HG03196 (cell line): ENCODE measurements around the gene NBL1.
"Not testable (repeated sequence)": the region's sequence is repeated elsewhere in the genome, so short reads cannot be mapped to it uniquely, and the experiment has no call there.

Experiments used
- ATAC-seq: cut with Tn5 transposase; IDR thresholded peaks from one replicate; pipeline ENCODE4 v1.9.1; 2021; ENCODE audit not compliant: unreplicated experiment

NBL1 gene

DNA sequence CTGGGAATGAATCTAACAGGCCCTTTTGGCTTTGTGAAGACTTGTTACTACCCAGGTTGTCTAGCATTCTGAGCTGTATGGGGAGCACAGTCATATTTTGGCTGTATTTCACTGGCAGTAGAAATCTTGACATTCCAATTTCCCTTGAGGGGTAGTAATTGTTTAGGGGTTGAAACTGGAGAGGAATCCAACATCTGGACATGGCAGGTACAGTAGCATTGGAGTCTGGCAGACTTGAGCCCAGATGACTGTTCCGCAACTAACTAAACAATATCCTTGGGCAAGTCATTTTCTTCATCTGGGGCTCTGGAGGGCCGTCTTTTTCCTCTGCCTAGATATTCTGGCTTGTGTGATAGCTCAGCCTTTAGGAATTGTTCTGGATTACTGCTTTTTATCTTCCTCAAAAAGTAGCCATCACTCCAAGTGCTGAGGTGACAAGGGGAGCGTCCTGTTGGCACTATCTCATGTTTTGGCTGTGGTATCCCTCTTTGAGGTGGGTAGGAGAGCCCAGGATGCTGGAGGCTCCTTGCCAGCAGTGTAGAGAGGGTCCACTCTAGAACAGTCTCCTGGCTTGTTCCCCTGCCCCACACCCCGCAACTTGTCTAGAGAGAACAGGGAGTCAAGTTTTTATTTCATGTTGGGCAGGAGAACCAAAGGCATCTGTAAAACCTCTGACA lies 22.7 kb upstream of the NBL1 start:
- no peak for ATAC-seq

DNA sequence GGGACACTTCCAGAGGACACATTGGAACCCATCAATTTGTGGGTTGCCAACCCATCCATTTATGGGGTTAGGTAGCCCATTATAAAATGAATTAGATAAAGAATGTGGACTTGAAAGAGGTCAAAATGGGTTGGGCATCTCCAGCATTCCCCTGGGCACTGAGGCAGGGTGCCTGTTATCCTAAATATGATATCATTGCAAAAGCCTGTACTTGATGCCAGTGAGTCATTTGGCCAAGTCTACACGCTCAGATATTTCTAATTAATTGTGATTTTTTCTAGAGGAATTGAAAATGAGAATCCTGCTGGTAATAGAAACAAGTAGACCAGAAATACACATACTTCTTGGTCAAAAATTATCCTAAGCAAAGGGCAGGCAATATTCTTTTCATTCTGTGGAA lies 21.9 kb upstream of the NBL1 start:
- ATAC-seq = no peak

- ATAC-seq = no peak
Measured at GRCh38 chr1:19623523-19623922, 20.6 kb upstream of the NBL1 start.

GRCh38 chr1:19625291-19625937 lies 18.7 kb upstream of the NBL1 start:
- no peak for ATAC-seq

- no peak for ATAC-seq
Measured at GRCh38 chr1:19628879-19629278, 15.2 kb upstream of the NBL1 start.

DNA sequence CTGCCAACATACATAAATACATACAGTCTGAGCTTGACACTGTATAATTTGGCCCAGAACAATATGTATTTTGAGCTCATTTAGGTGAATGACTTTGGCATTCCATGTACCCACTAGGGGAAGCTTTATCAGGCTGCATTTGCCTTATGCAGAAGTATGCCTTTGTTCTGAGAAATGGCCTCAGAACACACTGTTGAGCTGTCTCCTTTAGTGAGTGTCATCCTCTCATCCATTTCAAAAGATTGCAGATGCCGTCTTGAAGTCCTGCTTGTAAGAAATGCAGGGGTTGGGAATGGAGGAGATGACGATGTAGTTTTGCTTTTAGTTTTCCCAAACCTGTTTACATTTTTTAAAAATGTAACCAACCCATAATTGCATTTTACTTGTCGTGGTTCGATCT lies 14.8 kb upstream of the NBL1 start:
- no peak for ATAC-seq

DNA sequence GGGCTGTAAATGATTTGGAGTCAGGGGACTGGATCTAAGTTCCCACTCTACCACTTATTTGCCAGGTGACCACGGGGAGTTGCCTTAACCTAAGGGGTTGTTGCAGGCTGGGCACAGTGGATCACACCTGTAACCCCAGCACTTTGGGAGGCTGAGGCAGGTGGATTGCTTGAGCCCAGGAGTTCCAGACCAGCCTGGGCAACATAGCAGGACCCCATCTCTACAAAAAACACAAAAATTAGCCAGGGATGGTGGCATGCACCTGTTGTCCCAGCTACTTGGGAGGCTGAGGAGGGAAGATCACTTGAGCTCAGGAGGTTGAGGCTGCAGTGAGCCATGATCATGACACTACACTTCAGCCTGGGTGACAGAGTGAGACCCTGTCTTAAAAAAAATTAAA lies 13.9 kb upstream of the NBL1 start:
- not testable (repeated sequence) for ATAC-seq

GRCh38 chr1:19630720-19631395 lies 13.3 kb upstream of the NBL1 start:
- no peak for ATAC-seq

DNA sequence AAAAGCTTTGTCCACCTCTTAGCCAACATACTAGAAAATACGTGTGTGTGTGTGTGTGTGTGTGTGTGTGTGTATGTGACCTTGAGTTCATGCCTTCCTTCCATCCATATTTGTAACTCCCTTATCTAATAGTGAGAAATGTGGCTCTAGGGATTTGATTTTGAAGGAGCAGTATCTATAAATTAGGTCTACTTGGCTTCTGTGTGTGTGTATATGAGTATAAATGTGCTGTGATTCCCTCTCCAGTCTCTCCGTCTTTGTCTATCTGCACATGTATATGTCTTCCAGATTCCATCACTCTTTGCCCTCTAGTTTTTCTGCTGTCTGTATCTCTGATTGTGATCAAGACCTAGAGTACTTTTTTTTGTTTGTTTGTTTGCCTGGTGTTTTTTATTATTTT lies 11.9 kb upstream of the NBL1 start:
- ATAC-seq = no peak

GRCh38 chr1:19633106-19633505 lies 11.0 kb upstream of the NBL1 start:
- no peak for ATAC-seq

DNA sequence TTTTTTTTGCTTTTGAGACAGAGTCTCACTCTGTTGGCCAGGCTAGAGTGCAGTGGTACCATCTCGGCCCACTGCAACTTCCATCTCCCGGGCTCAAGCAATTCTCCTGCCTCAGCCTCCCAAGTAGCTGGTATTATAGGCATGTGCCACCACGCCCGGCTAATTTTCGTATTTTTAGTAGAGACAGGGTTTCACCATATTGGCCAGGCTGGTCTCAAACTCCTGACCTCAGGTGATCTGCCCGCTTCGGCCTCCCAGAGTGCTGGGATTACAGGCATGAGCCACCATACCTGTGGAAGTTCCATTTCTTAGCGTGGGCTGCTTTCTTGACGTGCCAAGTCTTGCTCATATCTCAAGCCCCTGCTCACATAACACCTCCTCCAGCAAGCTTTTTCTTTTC lies 9.0 kb upstream of the NBL1 start:
- ATAC-seq = not testable (repeated sequence)

- ATAC-seq = no peak
Measured at GRCh38 chr1:19635646-19636045, 8.5 kb upstream of the NBL1 start.

DNA sequence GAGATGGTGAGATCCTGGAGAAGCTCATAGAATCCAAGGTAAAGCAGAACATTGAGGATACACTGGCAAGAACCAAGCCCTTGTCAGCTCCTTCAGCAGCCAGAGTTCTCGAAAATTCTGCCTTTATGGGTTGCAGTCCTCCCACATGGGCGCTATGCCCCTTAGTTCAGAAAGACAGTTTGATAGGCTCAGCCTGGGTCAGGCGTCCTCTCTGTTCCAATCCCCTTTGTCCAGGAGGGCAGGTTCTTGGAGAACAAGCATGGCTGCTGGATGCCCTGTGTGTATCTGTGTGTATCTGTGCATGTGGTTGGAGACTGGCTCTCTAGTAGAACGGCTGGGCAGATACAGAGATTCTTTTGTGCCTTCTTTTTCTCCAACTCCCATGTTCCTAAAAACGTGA lies 8.0 kb upstream of the NBL1 start:
- ATAC-seq = no peak

DNA sequence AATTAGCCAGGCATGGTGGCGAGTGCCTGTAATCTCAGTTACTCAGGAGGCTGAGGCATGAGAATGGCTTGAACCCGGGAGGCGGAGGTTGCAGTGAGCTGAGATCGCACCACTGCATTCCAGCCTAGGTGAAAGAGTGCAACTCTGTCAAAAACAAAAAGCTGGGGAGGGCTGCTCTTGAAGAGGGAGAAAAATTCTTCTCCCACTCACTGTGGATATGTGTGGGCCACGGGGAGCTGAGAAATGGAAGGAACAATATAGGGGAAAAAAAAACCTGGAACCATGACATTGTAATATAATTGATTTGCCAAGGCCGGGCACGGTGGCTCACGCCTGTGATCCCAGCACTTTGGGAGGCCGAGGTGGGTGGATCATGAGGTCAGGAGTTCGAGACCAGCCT lies 7.4 kb upstream of the NBL1 start:
- ATAC-seq = not testable (repeated sequence)

DNA sequence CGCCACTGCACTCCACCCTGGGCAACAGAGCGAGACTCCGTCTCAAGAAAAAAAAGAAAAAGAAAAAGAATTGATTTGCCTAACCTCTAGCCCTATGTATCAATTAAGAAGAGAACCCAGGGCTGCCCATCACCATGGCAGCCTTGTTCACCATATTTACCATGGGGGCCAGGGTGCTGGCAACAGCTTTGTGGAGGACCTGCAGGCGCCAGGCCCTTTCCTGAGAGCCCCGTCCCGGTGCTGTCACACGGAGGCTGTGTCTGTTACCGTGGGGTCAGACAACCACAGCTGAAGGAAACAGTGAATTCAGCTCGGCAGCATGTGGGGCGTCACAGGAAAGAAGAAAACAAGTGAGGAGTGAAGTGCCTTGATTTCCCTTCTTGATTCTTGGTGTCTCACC lies 6.5 kb upstream of the NBL1 start:
- ATAC-seq = no peak

- ATAC-seq = not testable (repeated sequence)
Measured at GRCh38 chr1:19639228-19639627, 4.9 kb upstream of the NBL1 start.

- no peak for ATAC-seq
Measured at GRCh38 chr1:19639999-19640362, 4.1 kb upstream of the NBL1 start.

- no peak for ATAC-seq
Measured at GRCh38 chr1:19640363-19641316, 3.5 kb upstream of the NBL1 start.

DNA sequence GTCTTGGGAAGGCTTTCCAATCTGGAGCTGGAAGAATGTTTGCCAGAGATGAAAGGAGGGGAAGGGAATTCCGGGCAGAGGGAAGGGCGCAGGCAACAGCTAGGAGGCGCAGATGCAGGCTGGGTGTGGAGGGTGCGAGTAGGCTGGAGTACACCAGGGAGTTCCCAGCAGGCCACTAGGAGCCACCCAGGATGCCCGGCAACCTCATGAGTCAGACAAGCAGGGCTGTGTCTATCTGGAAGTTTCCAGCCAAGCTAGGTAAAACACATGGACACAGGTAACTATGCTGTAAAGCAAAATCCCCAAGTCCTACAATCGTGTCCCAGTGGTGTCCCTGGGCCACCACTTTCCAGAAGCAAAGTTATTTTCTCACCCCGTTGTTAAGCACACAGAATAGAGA lies 990 bp upstream of the NBL1 start:
- no peak for ATAC-seq

GRCh38 chr1:19644395-19644680 lies 227 bp downstream of the NBL1 start:
- ATAC-seq = no peak

DNA sequence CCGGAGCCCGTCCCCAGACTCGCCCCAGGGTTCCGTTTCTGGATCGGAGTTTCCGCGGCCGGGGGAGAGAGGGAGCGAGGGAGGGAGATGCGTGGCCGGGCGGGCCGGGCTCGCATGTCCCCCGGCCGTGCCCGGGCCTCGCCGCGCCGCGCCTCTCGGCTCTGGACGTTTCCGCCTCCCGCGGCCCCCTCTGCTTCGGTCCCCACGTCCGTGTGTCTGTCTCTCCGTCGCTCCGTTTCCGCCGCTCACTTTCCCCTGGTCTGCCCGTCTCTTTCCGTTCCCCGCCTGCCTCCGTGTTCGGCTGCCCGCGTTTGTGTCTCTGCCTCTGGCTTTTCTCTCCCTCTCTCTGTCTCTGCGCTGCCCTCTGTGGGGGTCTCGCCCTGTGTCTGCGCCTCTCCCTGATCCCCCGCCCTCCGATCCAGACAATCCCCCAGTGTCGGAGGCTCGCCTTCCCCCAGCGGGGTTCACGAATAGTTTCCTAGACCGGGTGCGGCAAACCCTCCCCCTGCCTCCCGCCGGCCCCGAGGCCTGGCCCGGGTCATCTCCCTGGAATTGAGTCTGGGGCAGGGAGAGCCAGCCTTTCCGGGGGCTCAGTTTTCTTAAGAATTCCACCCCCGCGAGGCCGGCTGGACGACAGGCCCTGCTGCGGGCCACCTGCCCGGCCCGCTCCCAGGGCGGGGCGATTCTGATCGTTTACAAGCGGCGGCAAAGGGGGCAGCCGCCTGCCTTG lies 735 bp downstream of the NBL1 start:
- no peak for ATAC-seq
